HG03060 (cell line): ENCODE results near the gene OMD.

Experiments
- ATAC-seq: cut with Tn5 transposase; IDR thresholded peaks from one replicate; pipeline ENCODE4 v1.9.1; 2021; ENCODE audit warnings: low read depth, moderate number of reproducible peaks; ENCODE audit not compliant: unreplicated experiment

OMD gene

DNA sequence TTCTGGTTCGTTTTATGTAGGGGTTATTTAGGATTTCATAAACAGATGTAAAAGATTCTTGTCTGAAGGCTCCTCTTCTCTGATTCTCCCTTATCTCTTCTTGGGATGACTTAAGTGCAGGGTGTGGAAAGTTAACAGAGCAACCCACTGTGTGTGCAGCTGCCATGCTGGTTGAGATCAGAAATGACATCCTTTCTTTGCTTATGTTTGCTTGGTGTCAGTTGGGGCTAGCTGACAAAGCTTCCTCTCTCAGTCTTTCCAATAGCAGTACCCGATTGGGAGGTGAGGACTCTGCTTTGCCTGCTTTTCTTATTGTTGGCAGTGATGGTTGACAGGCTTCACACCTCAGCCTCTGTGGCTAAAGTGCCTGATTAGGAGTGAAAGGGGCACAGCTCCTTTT is 46.4 kb downstream of the OMD start:
- ATAC-seq, result no peak

DNA sequence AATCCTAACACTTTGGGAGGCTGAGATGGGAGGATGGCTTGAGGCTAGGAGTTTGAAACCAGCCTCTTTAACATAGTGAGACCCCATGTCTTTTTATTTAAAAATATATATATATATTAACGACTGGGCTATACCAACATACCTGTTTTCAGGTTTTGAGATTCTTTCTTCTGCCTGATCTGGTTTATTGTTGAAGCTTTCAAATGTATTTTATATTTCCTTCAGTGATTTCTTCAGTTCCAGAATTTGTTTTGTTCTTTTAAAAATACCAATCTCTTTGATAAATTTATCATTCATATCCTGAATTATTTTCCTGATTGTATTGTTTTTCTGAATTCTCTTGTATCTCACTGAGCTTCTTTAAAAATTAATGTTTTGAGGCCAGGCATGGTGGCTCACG is 51.1 kb downstream of the OMD start:
- ATAC-seq, result no peak

DNA sequence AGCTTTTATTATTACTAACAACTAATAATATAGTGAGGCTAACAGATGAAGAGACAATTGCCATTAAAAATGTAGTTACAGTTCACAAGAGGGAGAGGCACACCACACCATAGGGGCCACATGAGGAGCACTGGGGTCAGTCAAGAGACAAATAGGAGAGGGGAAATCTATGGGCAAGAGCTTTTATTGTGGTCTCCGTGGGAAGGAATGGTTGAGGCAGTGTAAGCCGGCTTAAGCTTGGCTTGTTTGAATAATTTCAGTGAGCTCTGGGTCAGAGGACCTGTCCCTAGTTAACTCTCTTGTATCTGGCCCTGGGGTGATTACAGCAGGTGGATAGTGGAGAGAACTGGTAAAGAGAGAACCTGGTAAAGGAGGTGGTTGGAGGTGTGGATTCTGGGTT is 55.2 kb downstream of the OMD start:
- ATAC-seq, result no peak
